ENCODE results near the gene TBC1D9B. TPM values are rescaled to one million over a fixed set of nuclear protein-coding genes. Genes with fewer than 3 reads are reported as not detected.

TBC1D9B gene
- total and polyA plus RNA-seq, 2 donors (not counting 1 experiment from before 2014, with no cell fraction given): 48.7 to 50.4 TPM

DNA sequence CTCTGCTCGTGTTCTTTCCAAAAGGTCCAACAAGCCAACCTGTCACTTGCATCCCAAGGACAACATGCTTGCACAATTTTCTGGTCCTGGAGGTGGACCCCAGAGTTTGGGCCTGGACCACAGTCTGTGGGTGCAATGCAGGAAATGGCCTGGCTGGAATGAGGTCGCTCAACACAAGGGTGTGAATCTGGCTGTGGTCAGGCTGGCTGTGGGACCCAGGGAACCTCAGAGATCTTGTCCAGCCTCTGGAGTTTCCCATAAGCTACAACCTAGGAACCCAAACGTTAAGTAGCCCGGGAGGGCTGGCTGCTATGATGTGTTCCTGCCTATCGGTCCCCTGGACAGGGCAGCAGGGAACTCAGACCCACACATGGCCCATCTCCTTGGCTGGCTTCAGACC is 15.4 kb downstream of the TBC1D9B start:
- Histone ChIP-seq H2AFZ (ENCODE audit: low read length) (no peak overlapping the region), H3K4me3 (replicated peaks in 1 of 4; ENCODE audit: control extremely low read depth in 1 of 4, insufficient read depth in 1 of 4, low read depth in 3 of 4, low read length in 4 of 4) (no peak overlapping the region), H3K9me3 (ENCODE audit: control insufficient read depth, insufficient read depth, low read depth, low read length) (no peaks in the 10 kb centered on the region), H3K36me3 (ENCODE audit: control insufficient read depth, insufficient read depth, low read length) (peaks cover 34% of the 10 kb centered on the region), H3K79me2 (ENCODE audit: control insufficient read depth, insufficient read depth, low read length) (no peaks in the 10 kb centered on the region), H3K4me2 (ENCODE audit: extremely low read depth, insufficient read depth, low read length) (no peak overlapping the region), H3K9ac (ENCODE audit: insufficient read depth, low read length) (no peak overlapping the region), H3K27me3 (ENCODE audit: control insufficient read depth, insufficient read depth, low read length) (no peaks in the 10 kb centered on the region), H3K27ac (ENCODE audit: insufficient read depth, low read length) (no peak overlapping the region), H3K4me1 (ENCODE audit: control insufficient read depth, extremely low read depth, insufficient read depth, low read length) (no peaks in the 10 kb centered on the region), H4K20me1 (ENCODE audit: control insufficient read depth, extremely low read depth, insufficient read depth, low read length) (no peaks in the 10 kb centered on the region)
- TF ChIP-seq, protein P1, sequence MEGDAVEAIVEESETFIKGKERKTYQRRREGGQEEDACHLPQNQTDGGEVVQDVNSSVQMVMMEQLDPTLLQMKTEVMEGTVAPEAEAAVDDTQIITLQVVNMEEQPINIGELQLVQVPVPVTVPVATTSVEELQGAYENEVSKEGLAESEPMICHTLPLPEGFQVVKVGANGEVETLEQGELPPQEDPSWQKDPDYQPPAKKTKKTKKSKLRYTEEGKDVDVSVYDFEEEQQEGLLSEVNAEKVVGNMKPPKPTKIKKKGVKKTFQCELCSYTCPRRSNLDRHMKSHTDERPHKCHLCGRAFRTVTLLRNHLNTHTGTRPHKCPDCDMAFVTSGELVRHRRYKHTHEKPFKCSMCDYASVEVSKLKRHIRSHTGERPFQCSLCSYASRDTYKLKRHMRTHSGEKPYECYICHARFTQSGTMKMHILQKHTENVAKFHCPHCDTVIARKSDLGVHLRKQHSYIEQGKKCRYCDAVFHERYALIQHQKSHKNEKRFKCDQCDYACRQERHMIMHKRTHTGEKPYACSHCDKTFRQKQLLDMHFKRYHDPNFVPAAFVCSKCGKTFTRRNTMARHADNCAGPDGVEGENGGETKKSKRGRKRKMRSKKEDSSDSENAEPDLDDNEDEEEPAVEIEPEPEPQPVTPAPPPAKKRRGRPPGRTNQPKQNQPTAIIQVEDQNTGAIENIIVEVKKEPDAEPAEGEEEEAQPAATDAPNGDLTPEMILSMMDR (conservative IDR thresholded peaks at IDR 0.05 in 1 of 2, IDR thresholded peaks at IDR 0.05 in 1 of 2; ENCODE audit: low read depth in 1 of 2, low read length in 2 of 2): no peak
- TF ChIP-seq EZH2 (IDR thresholded peaks at IDR 0.05; ENCODE audit: low read length, missing control alignments): no peak
- DNase-seq (ENCODE audit: low read depth in 2 of 2): no peak

DNA sequence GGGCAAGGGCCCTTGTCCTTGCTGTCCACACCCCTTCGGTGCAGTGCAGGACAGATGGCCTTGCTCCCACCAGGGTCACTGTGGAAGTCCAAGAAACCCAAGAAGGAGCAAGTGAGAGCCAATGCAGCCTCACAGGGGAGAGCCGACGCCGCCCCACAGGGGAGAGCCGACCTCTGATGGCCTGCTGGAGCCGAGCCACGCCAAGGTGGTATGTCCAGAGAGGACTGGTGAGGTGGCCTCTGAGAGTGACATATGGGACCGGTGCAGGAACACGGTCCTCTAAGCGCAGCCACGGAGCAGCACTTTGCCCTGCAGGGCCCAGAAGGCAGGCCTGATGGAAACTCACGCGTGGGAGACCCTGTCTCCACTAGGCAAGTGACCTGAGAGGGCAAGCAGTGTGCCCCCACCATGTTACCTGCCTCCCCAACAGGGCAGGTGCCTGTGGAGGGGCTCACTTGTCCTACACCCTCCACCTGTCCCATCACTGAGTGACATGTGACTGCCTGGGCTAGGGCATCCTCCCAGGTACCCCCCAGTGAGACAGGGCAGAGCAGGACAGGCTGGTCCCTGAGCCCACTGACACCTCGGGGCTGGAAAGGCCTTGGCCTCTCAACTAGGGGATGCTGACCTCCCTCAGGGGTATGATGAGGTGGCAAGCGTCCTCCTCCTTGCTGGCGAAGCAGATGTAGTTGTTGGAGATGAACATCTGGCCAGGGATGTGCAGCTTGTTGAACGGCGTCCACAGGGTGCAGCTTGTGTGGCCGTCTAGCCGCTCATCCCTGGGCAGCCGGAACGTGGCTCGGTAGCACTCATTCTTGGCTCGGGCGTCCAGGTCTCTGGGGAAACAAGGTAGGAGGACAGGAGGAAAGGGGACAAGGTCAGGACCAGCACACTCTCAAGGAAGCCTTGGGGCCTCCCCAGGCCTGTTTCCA is 16.7 kb downstream of the TBC1D9B start:
- no peak for DNase-seq (ENCODE audit: low read depth in 2 of 2)
- peaks cover 37% of the 10 kb centered on the region for H3K36me3 ChIP-seq (ENCODE audit: control insufficient read depth, insufficient read depth, low read length)
- H3K4me3 ChIP-seq (replicated peaks in 1 of 4; ENCODE audit: control extremely low read depth in 1 of 4, insufficient read depth in 1 of 4, low read depth in 3 of 4, low read length in 4 of 4): no peak overlapping the region
- no peaks in the 10 kb centered on the region for H3K27me3 ChIP-seq (ENCODE audit: control insufficient read depth, insufficient read depth, low read length)
- H3K4me2 ChIP-seq (ENCODE audit: extremely low read depth, insufficient read depth, low read length): no peak overlapping the region
- no peak overlapping the region for H3K27ac ChIP-seq (ENCODE audit: insufficient read depth, low read length)
- no peaks in the 10 kb centered on the region for H4K20me1 ChIP-seq (ENCODE audit: control insufficient read depth, extremely low read depth, insufficient read depth, low read length)
- TF ChIP-seq EZH2 (IDR thresholded peaks at IDR 0.05; ENCODE audit: low read length, missing control alignments): no peak
- TF ChIP-seq, protein P1 (conservative IDR thresholded peaks at IDR 0.05 in 1 of 2, IDR thresholded peaks at IDR 0.05 in 1 of 2; ENCODE audit: low read depth in 1 of 2, low read length in 2 of 2): no peak
- no peaks in the 10 kb centered on the region for H3K79me2 ChIP-seq (ENCODE audit: control insufficient read depth, insufficient read depth, low read length)
- H3K9ac ChIP-seq (ENCODE audit: insufficient read depth, low read length): no peak overlapping the region
- no peaks in the 10 kb centered on the region for H3K9me3 ChIP-seq (ENCODE audit: control insufficient read depth, insufficient read depth, low read depth, low read length)
- no peaks in the 10 kb centered on the region for H3K4me1 ChIP-seq (ENCODE audit: control insufficient read depth, extremely low read depth, insufficient read depth, low read length)
- H2AFZ ChIP-seq (ENCODE audit: low read length): no peak overlapping the region

DNA sequence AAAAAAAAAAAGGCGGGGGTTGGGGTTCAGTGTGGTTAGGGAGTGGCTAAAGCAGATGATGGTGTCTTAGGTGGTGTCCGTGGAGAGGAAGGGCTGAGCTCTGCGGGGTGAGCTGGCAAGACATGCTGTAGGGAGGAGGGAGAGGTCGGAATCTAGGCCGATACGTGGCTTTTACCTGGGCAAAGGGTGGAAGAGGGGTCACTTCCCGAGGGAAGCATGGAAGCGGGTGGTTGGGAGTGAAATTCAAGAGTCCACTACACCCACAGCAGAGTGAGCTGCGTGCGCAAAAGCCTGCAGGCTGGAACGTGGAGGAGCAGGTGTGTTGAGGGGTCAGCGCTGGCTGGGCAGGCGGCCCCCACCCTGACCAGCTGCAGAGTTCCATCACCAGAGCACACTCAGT is 17.8 kb downstream of the TBC1D9B start:
- Histone ChIP-seq H3K36me3 (ENCODE audit: control insufficient read depth, insufficient read depth, low read length) (peaks cover 41% of the 10 kb centered on the region), H3K9ac (ENCODE audit: insufficient read depth, low read length) (no peak overlapping the region), H3K79me2 (ENCODE audit: control insufficient read depth, insufficient read depth, low read length) (no peaks in the 10 kb centered on the region), H3K9me3 (ENCODE audit: control insufficient read depth, insufficient read depth, low read depth, low read length) (no peaks in the 10 kb centered on the region), H3K27ac (ENCODE audit: insufficient read depth, low read length) (no peak overlapping the region), H3K4me1 (ENCODE audit: control insufficient read depth, extremely low read depth, insufficient read depth, low read length) (no peaks in the 10 kb centered on the region), H3K27me3 (ENCODE audit: control insufficient read depth, insufficient read depth, low read length) (no peaks in the 10 kb centered on the region), H3K4me3 (replicated peaks in 1 of 4; ENCODE audit: control extremely low read depth in 1 of 4, insufficient read depth in 1 of 4, low read depth in 3 of 4, low read length in 4 of 4) (no peak overlapping the region), H4K20me1 (ENCODE audit: control insufficient read depth, extremely low read depth, insufficient read depth, low read length) (no peaks in the 10 kb centered on the region), H3K4me2 (ENCODE audit: extremely low read depth, insufficient read depth, low read length) (no peak overlapping the region), H2AFZ (ENCODE audit: low read length) (no peak overlapping the region)
- no peak for DNase-seq (ENCODE audit: low read depth in 2 of 2)
- no peak for TF ChIP-seq EZH2 (IDR thresholded peaks at IDR 0.05; ENCODE audit: low read length, missing control alignments)
- TF ChIP-seq, protein P1 (conservative IDR thresholded peaks at IDR 0.05 in 1 of 2, IDR thresholded peaks at IDR 0.05 in 1 of 2; ENCODE audit: low read depth in 1 of 2, low read length in 2 of 2): no peak
